Measurements from ENCODE around the gene PLEKHN1. TPM values are rescaled to one million over a fixed set of nuclear protein-coding genes. Genes with fewer than 3 reads are reported as not detected.

The PLEKHN1 gene
- polyA plus RNA-seq, 1 experiment = 0.88 TPM

- ChIA-PET CTCF (no interaction called here), POLR2A (no interaction called here)
- DNase-seq (ENCODE audit: low read depth) = no peak
- no peak for TF ChIP-seq CTCF (IDR thresholded peaks at IDR 0.05; ENCODE audit: insufficient read depth, low read depth, low read length)
- Histone ChIP-seq H3K27me3 (ENCODE audit: control insufficient read depth, insufficient read depth, low read length) (no peaks in the 10 kb centered on the region), H3K36me3 (ENCODE audit: control insufficient read depth, insufficient read depth, low read length) (peaks cover 3% of the 10 kb centered on the region), H3K4me3 (ENCODE audit: low read depth, low read length) (no peak overlapping the region)
These were observed 39.0 kb upstream of the PLEKHN1 start for GRCh38 chr1:927234-927633.

- no peak for DNase-seq (ENCODE audit: low read depth)
- ChIA-PET CTCF (interaction anchor here (1.3 kb wide), 1 partner anchor 23 kb away, joined by 4 read pairs; no protein-coding TSS in a partner anchor), POLR2A (no interaction called here)
- Histone ChIP-seq H3K27me3 (ENCODE audit: control insufficient read depth, insufficient read depth, low read length) (no peaks in the 10 kb centered on the region), H3K4me3 (ENCODE audit: low read depth, low read length) (no peak overlapping the region), H3K36me3 (ENCODE audit: control insufficient read depth, insufficient read depth, low read length) (peaks cover 3% of the 10 kb centered on the region)
- TF ChIP-seq CTCF (IDR thresholded peaks at IDR 0.05; ENCODE audit: insufficient read depth, low read depth, low read length) = no peak
These were observed 38.5 kb upstream of the PLEKHN1 start for GRCh38 chr1:927748-928147.

GRCh38 chr1:928825-929661 lies 37.2 kb upstream of the PLEKHN1 start:
- Histone ChIP-seq H3K36me3 (ENCODE audit: control insufficient read depth, insufficient read depth, low read length) (peaks cover 3% of the 10 kb centered on the region), H3K4me3 (ENCODE audit: low read depth, low read length) (no peak overlapping the region), H3K27me3 (ENCODE audit: control insufficient read depth, insufficient read depth, low read length) (no peaks in the 10 kb centered on the region)
- ChIA-PET CTCF (interaction anchor here (0.8 to 1.3 kb wide), 2 partner anchors 9 to 24 kb away, joined by 4 read pairs; no protein-coding TSS in a partner anchor), POLR2A (no interaction called here)
- no peak for TF ChIP-seq CTCF (IDR thresholded peaks at IDR 0.05; ENCODE audit: insufficient read depth, low read depth, low read length)
- DNase-seq (ENCODE audit: low read depth) = no peak

GRCh38 chr1:929712-930632 lies 36.3 kb upstream of the PLEKHN1 start:
- peaks cover 3% of the 10 kb centered on the region for H3K36me3 ChIP-seq (ENCODE audit: control insufficient read depth, insufficient read depth, low read length)
- ChIA-PET POLR2A (no interaction called here), CTCF (interaction anchor here (0.8 kb wide), 1 partner anchor 8 kb away, joined by 4 read pairs; no protein-coding TSS in a partner anchor)
- H3K27me3 ChIP-seq (ENCODE audit: control insufficient read depth, insufficient read depth, low read length) = no peaks in the 10 kb centered on the region
- H3K4me3 ChIP-seq (ENCODE audit: low read depth, low read length) = no peak overlapping the region
- TF ChIP-seq CTCF (IDR thresholded peaks at IDR 0.05; ENCODE audit: insufficient read depth, low read depth, low read length) = no peak
- no peak for DNase-seq (ENCODE audit: low read depth)

- peaks cover 3% of the 10 kb centered on the region for H3K36me3 ChIP-seq (ENCODE audit: control insufficient read depth, insufficient read depth, low read length)
- ChIA-PET CTCF (interaction anchor here (1.0 kb wide), 1 partner anchor 10 kb away, joined by 3 read pairs; no protein-coding TSS in a partner anchor), POLR2A (no interaction called here)
- no peaks in the 10 kb centered on the region for H3K27me3 ChIP-seq (ENCODE audit: control insufficient read depth, insufficient read depth, low read length)
- H3K4me3 ChIP-seq (ENCODE audit: low read depth, low read length) = no peak overlapping the region
- no peak for DNase-seq (ENCODE audit: low read depth)
- no peak for TF ChIP-seq CTCF (IDR thresholded peaks at IDR 0.05; ENCODE audit: insufficient read depth, low read depth, low read length)
These were observed 35.6 kb upstream of the PLEKHN1 start for GRCh38 chr1:930633-931138.
